ENCODE results near the gene BPGM. TPM values are rescaled to one million over a fixed set of nuclear protein-coding genes. Genes with fewer than 3 reads are reported as not detected.

The BPGM gene
- total RNA-seq, 1 donor from 2014 or later, result 21.1 TPM

DNA sequence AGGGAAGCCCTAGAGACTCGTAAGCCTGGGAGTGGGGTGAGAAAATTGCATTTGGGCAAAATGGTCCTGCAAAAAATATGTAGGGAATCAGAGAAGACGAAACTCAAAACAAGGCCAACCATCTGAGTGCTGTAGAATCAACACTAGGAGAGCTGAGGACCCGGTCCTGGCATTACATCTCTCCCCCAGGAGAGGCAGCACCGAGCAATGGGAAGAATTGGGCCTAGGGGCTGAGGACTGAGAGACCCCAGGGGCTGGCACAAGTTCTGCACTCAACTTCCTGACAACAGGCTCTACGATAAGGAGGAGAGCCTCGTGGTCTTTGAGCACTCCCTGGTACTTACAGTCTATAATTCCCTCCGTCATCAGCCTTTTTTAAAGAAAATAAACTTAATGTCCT, 47.6 kb downstream of the BPGM start:
- TF ChIP-seq, protein P1, sequence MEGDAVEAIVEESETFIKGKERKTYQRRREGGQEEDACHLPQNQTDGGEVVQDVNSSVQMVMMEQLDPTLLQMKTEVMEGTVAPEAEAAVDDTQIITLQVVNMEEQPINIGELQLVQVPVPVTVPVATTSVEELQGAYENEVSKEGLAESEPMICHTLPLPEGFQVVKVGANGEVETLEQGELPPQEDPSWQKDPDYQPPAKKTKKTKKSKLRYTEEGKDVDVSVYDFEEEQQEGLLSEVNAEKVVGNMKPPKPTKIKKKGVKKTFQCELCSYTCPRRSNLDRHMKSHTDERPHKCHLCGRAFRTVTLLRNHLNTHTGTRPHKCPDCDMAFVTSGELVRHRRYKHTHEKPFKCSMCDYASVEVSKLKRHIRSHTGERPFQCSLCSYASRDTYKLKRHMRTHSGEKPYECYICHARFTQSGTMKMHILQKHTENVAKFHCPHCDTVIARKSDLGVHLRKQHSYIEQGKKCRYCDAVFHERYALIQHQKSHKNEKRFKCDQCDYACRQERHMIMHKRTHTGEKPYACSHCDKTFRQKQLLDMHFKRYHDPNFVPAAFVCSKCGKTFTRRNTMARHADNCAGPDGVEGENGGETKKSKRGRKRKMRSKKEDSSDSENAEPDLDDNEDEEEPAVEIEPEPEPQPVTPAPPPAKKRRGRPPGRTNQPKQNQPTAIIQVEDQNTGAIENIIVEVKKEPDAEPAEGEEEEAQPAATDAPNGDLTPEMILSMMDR (conservative IDR thresholded peaks at IDR 0.05), result peak; percentile 56
- H3K9me3 Mint-ChIP-seq, result no peaks in the 10 kb centered on the region
- H3K36me3 Mint-ChIP-seq (ENCODE audit: low read depth), result no peaks in the 10 kb centered on the region
- no peak overlapping the region for H3K27ac Mint-ChIP-seq (ENCODE audit: unreplicated experiment)
- DNase-seq (ENCODE audit: low read depth, low spot score), result no peak
- no peak overlapping the region for H3K4me3 Mint-ChIP-seq
- no peaks in the 10 kb centered on the region for H3K27me3 Mint-ChIP-seq (ENCODE audit: low read depth)
- H3K4me1 Mint-ChIP-seq, result peaks cover 22% of the 10 kb centered on the region

DNA sequence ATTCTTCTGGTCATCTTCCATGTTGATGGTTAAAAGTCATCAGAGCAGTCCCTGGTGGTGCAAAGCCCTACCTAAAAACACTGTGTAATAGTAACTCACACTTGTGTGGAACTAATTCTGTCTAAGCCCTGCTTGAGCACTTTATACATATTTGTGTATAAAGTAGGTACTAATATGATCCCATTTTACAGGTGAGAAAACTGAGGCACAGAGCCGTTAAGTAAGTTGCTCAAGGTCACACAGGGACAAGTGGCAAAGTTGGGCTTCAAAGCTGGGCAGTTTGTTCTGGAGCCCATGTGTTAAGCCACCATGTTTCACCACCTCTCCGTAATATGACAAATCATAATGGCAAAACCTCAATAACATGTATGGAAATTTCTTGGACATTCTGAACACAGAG, 48.1 kb downstream of the BPGM start:
- DNase-seq (ENCODE audit: low read depth, low spot score), result no peak
- no peaks in the 10 kb centered on the region for H3K36me3 Mint-ChIP-seq (ENCODE audit: low read depth)
- no peaks in the 10 kb centered on the region for H3K9me3 Mint-ChIP-seq
- peaks cover 23% of the 10 kb centered on the region for H3K4me1 Mint-ChIP-seq
- H3K4me3 Mint-ChIP-seq, result no peak overlapping the region
- no peaks in the 10 kb centered on the region for H3K27me3 Mint-ChIP-seq (ENCODE audit: low read depth)
- no peak overlapping the region for H3K27ac Mint-ChIP-seq (ENCODE audit: unreplicated experiment)
- TF ChIP-seq, protein P1 (conservative IDR thresholded peaks at IDR 0.05), result no peak

DNA sequence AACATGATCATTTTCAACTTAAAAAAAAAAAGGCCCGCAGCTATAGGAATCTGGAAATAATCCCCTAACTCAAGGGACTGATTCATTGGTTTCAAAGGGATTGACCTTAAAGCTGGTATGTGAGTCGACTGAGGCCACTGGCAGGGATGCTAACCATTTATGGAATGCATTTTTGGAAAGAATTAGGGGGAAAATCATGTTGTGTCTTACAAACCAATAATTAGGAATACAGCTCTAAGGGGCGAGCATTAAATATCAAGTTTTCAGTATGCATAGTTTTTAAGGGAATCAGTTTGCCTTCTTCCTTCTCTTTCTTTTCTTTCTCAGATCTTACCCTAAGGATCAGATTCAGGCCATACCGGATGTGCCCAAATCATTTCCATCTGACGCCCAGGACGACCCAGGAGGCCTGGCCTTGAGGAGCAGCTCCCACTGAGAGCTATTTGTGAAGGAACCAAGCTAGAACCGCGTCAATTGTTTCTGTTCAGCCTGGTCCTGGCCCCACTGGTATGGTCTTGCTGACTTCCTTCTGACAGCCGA, 48.7 kb downstream of the BPGM start:
- TF ChIP-seq, protein P1 (conservative IDR thresholded peaks at IDR 0.05), result no peak
- H3K4me1 Mint-ChIP-seq, result peaks cover 22% of the 10 kb centered on the region
- H3K27me3 Mint-ChIP-seq (ENCODE audit: low read depth), result no peaks in the 10 kb centered on the region
- DNase-seq (ENCODE audit: low read depth, low spot score), result no peak
- H3K36me3 Mint-ChIP-seq (ENCODE audit: low read depth), result no peaks in the 10 kb centered on the region
- H3K4me3 Mint-ChIP-seq, result no peak overlapping the region
- H3K9me3 Mint-ChIP-seq, result no peaks in the 10 kb centered on the region
- H3K27ac Mint-ChIP-seq (ENCODE audit: unreplicated experiment), result no peak overlapping the region

DNA sequence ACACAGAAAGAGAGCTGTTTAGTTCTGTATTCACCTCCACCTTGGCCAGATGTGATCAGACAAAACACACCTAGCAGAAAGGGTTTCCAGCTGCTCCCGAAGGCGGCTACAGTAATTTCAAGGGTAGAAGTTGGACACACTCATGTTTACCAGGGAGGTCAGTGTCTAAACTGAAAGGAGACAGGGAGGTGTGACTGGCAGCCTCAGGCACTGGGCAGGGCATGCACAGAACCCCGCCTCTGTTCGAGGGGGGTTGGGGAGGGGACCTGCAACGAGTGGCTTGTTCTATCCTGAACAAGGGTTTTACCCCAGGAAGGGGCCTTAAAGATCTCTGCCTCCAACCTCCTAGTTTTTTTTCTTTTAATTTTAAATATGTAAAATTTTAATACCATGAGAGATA, 49.6 kb downstream of the BPGM start:
- H3K27me3 Mint-ChIP-seq (ENCODE audit: low read depth), result no peaks in the 10 kb centered on the region
- H3K9me3 Mint-ChIP-seq, result no peaks in the 10 kb centered on the region
- TF ChIP-seq, protein P1 (conservative IDR thresholded peaks at IDR 0.05), result no peak
- H3K36me3 Mint-ChIP-seq (ENCODE audit: low read depth), result no peaks in the 10 kb centered on the region
- no peak overlapping the region for H3K27ac Mint-ChIP-seq (ENCODE audit: unreplicated experiment)
- peaks cover 15% of the 10 kb centered on the region for H3K4me1 Mint-ChIP-seq
- H3K4me3 Mint-ChIP-seq, result no peak overlapping the region
- DNase-seq (ENCODE audit: low read depth, low spot score), result no peak

DNA sequence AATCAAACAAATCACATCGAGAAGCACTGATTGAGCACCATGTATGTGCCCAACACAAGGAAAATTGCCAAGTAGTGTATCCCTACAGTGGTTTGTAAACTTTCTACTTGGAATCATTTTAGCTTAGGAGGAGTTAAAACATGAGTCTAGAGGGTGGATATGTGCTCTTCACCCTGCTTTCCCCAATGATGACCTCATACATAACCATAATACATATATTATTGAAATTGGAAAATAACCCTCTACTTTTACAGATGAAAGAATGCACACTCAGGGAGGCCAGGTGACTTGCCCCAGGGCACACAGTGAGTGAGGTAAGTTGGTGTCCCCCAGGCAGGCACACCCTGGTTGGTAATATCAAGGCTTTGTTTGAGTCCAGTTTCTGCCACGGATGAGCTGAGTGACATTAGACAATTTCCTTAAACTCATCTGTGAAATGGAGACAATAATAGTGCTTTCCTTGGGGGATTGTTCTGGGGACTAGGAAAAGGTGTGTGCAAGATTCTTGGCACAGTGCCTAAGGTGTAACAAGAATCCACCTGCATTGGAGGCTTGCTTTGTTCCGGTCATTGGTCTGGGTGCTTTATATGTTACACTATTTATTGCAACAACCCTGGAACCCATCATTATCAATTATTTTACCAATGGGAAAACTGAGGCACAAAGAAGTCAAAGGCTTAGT, 50.7 kb downstream of the BPGM start:
- Mint-ChIP-seq H3K4me3 (no peak overlapping the region), H3K27ac (ENCODE audit: unreplicated experiment) (no peak overlapping the region), H3K27me3 (ENCODE audit: low read depth) (no peaks in the 10 kb centered on the region), H3K36me3 (ENCODE audit: low read depth) (no peaks in the 10 kb centered on the region), H3K9me3 (no peaks in the 10 kb centered on the region), H3K4me1 (peaks cover 10% of the 10 kb centered on the region)
- DNase-seq (ENCODE audit: low read depth, low spot score), result no peak
- TF ChIP-seq, protein P1 (conservative IDR thresholded peaks at IDR 0.05), result no peak

Data from neural crest cell (in vitro differentiated cells).